CD4-positive, alpha-beta T cell treated with Interleukin-2 at 100 ng/mL for 4 hours (primary cell): Measurements from ENCODE around the gene RPL7A.
"Not testable (repeated sequence)": the region's sequence is repeated elsewhere in the genome, so short reads cannot be mapped to it uniquely, and the experiment has no call there.

Source experiments
- DNase-seq: peaks from one replicate; pipeline ENCODE4 v3.0.0-alpha.2; 2020; ENCODE audit warnings: low spot score

The RPL7A gene

DNA sequence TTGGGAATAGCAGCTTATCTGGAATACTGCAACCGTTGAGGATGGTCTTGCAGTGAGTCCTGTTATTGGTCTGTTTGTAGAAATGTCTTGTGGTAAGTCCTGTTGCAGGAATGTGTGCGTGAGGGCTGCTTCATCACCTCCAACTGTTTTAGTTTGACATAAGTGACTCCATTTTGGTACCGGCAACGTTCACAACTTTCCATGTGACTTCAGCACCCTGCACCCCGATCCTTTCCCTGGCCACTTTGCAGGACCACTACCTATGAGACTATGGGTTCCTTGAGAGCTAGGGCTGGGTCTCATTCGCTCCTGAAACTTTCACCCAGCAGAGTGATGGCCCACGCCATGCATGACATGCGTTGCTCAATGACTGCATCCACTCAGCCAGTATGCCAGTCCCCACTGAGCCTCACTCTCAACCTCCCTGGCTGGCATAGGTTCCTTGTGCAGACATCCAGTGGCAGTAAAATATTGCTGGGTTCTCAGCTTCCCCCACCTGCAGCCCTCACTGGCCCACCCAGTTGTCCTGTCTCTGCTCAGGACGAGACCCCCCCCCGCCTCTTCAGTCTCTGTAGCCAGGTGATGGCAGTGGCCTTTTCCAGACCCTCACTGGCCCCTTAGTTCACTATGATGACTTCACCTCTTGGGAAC, 20.1 kb upstream of the RPL7A start:
- no peak for DNase-seq

DNA sequence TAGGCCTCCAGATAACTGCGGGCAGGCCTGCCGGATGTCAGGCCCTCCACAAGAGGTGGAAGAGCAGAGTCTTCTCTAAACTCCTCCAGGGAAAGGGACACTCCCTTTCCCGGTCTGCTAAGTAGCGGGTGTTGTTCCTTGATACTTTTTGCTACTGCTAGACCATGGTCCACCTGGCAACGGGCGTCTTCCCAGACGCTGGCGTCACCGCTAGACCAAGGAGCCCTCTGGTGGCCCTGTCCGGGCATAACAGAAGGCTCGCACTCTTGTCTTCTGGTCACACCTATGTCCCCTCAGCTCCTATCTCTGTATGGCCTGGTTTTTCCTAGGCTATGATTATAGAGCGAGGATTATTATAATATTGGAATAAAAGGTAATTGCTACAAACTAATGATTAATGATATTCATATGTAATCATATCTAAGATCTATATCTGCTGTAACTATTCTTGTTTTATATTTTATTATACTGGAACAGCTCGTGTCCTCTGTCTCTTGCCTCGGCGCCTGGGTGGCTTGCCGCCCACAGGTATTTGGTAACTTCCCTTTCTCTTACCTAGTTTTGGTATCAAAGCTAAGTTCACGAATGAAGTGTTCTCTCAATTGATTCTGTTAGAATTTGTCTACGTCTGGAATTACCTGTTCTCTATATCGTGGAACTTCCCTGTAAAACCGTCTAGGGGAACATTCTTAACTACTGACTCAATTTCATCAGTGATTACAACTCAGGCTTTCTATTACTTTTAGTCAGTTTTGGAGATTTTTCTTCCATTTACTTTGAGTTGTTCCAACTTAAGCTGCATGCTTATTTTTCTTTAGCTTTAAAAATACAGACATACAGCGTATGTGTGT, 18.5 kb upstream of the RPL7A start:
- not testable (repeated sequence) for DNase-seq

DNA sequence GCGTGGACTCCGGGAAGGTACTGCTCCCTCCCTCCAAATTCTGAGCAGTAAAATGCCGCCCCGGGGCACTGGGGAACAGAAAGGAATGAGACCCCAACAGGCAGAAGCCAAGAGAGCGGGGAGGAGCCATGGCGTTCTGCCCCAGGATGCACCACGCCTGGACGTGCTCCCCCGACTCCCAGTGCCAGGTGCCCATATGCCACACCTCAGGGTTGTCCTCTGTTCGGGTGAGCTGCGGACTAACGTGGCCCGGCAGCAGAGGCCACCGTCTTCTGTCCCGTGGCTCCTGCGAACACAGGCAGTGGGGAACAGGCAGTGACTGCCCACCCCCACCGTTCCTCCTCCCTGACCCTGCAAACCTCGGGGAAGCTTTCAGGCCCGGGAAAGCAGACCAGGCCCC, 16.8 kb upstream of the RPL7A start:
- DNase-seq: no peak

DNA sequence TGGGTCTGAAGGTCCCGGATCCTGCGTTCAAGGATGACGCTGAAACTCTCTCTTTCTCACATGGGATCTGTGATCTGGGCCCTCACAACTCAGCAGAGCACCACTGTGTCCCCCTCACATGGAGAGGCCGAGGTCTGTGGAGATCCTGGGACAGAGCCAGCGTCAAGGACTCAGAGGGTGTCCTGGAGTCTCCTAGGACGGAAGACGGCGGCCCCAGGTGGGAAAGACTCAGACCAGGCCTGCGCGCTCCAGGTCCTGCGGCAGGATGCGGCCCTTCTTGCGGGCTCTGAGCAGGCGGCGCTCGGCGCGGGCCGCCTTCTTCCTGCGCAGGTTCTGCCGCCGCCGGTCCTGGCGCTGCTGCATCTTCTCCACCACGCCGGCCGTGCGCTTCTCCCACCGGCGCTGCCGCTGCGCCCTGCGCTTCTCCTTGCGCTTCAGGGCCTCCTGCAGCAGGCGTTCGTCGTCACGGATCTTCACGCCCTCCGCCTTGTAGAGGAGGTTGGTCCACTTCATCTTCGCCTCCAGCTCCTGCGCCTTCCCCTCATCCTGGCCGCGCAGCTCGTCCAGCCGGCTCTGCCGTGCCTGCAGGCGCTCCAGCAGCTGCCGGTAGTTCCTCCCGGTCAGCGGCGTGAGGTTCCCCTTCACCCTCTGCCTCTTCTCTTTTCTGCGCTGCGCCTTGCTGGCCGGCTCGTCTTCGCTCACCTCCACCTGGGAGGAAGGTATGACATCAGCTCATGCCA, 16.2 kb upstream of the RPL7A start:
- DNase-seq: no peak

DNA sequence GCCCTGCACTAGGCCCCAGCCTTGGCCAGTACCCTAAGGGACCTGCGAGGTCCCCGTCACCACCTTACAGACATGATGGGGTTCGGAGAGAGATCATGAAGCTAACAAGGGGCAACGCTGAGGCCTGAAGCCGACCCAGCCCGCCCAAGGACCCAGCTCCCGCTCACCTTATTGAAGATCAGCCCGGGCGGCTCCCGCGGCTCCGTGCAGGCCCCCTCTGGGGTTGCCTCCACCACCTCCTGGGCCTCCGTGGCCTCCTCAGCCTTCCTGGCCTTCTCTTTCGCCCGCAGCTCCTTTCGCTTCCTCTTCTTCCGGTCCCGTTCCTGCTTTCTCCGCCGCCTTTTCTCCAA, 15.7 kb upstream of the RPL7A start:
- no peak for DNase-seq

DNA sequence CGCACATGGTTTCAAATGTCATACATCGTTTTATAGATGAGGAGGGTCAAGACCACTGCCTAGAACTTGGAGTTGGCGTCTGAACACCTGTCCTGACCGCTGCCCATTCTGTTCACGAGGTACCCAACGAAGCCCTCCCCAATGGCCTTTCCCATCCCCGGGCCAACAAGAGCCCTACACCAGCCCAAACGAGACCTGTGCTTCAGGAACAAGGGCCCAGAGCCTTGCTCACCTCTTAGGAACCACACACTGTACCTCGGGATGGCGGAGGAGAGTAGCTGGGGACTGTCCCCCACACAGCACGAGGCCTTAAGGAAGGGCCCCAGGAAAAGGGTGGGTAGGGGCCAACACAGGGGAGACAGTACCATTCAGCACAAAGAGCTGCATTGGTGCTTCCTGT, 15.0 kb upstream of the RPL7A start:
- DNase-seq: no peak

DNA sequence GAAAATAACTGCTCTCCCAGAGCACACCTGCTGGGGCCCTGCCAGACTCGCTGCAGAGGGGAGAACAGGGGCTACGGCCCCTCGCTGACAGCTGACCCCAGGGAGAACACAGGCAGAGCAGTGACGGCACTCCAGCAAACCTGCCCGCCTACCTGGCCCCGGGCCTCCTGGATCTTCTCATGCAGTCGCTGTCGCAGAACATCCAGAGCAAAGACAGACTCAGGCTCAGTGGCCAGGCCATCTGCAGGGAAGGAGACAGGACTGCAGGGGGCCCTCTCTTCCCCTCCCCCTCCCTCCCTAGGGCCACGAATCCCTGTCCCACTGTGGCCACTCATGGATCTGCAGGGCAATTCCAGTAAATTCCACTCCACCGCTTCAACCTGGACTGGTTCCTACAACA, 14.5 kb upstream of the RPL7A start:
- DNase-seq: no peak

DNA sequence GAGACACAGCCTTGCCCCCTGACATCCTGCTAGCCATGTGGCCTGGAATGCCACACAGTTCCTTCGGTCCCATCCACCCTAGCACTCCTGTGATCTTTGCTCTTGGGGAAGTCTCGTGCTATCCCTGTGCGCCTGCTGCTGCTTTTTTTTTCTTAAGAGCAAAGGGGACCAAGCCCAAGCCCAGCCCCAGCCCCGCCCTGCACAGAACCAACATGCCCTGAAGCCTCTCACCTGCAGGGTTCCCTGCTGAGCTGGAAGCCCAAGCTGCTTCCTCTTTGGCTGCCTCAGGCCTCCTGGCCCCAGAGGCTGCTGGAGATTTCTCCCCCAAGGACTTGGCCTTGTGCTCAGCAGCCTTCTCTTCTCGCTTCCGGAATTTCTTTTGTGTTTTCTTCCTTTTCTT, 13.9 kb upstream of the RPL7A start:
- DNase-seq: no peak

DNA sequence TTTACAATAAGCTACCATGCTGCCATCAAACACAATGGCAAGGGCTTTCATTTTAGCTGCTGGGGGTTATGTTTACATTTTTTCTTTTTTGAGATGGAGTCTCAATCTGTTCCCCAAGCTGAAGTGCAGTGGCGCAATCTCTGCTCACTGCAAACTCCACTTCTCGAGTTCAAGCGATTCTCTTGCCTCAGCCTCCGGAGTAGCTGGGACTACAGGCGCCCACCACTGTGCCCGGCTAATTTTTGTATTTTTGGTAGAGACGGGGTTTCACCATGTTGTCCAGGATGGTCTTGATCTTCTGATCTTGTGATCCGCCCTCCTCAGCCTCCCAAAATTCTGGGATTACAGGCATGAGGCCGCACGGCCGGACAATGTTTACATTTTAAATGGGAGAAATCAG, 13.1 kb upstream of the RPL7A start:
- not testable (repeated sequence) for DNase-seq

DNA sequence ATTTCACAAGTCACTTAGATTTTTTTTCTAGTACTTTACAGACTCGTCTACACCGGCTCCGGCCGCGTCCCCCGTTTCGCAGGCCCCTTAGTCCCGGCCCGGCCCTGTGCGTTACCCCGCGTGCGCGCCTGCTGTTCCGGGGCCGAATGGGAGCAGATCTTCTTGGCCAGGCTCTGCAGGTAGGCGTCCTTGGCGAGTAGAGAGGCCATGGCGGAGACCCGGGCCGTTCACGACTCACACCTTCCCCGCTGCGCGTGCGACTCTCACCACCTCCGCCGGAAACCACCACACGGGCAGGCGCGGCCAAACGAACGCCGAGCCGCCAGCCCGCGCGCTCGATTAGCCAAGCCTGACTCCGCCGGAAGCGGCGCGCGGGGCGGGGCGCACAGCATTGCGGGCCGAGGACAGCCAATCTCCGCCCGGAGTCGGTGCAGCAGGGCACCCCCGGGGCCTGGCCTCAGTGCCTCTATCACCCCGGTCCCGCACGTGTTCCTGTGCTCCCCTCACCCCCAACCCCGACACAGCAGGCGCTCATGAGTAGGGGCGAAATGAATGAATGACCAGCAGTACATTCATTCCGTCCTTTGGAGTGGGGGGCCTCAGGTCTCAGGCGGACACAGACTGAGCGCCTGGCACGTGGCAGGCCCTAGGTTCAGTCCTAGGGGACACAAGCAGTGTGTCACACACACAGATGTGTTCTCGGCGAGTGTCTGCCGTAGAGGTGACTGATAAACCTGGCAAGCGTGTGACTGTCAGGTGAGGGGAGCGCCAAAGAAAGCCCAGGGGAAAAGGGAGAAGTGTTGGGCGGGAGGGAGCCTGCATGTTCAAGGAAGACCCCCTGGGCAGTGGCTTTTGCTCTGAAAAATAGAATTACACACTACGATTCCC, 11.8 kb upstream of the RPL7A start, which contains the start of gene SURF6:
TSS of gene SURF6 (minus strand) at position 265 of the 888 bp plus-strand sequence. CDS start at position 209, 56 bp downstream.
- peak; percentile 93 for DNase-seq

DNA sequence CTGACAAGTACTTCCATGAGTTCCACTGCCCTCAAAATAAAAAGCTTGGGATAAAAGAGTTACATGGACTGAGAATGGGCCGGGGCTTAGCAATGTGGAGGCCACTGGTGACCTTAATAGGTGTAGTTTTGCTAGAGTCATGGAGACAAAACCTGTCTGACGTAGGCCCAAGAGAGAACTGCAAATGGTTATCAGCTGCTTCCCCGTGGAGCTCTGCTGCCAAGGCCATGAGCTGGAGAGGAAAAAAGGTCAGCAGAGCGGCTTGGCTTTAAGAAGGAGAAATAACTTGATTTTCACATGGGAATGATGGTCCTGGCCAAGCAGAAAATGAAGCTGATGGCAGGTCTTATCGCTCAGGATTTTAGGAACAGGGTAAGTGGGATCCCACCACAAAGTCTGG, 8.4 kb upstream of the RPL7A start:
- DNase-seq: no peak

DNA sequence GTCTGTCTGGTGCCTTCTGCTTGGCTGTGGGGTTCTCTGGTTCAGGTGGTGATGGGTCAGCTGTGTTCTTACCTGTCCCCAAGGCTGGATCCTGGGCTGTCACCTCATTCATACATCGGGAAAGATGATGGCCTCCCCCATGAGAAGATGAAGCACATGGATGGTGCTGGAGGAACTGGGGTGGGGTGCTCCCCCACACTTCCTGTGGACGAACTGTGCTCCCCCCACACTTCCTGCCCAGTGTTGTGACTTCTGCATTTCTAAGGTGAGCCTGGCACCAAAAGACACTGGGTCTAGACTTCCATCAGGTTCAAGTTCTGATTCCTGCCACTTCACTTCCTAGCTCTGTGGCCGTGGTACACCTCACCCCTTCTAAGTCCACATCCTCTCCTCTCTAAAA, 7.8 kb upstream of the RPL7A start:
- no peak for DNase-seq

DNA sequence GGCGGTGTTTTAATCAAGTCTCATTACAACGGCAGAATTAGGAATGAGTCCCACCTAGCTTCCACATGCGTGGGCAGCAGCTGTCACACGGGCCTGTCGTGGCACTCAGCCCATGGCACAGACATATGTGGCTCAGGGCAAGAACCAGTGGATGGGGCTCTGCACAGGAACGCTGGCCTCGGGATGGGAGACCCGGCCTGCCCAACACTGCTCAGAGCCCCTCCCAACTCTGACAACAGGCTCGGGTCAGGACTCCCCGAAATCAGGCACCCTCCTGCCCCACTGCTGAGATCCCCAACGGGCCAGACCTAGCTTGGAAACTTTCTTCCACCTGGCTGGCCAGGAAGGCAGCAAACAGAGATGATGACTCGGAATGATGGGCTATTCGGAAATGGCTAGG, 7.1 kb upstream of the RPL7A start:
- DNase-seq: no peak

DNA sequence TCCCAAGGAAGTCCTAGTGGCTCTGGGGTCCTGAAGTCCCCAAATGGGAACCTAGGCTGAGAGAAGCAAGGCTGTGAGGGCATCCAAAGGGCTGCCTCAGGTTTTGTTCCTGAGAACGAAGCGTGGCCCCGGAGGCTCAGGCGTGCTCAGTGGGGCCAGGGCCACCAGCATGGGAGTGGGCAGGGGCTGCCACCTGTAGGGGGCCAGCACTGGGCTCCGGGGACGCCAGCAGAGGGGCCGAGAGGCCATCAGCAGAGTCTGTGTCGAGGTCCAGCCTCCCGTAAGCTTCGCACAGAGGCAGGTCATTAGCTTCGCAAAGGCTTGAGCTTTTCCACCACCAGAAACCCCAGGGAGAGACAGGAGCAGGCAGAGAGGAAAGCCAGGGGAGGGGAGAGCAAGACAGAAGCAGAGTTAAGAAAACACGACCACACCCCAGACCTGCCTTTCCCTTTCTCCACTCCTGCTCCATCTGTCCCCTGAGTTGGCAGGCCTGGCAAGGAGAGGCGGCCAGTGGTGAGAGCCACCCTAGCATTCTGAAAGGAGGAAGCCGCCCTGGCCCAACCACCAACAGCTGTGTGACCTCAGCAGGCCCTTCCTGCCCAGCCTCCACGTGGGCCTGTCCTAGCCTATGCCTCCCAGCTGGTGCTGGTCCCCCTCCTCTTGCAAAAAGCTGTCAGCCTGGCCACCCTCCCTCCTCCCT, 6.5 kb upstream of the RPL7A start:
- no peak for DNase-seq

DNA sequence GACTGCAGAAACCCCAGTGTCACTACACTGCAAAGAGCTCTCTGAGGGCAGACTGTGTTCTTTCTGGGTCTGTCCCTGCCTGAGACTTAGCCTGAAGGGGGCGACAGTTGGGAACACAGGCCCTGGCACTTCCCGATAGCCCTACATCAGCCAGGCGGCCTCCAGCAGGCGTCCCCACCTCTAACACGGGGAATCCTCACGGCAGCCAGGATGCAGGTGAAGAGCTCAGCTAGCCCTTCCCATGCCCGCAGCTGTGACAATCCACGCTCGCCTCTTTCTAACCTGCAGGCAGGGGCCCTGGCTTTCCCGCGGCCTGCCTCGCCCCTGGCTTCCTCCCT, 6.0 kb upstream of the RPL7A start:
- DNase-seq: no peak

DNA sequence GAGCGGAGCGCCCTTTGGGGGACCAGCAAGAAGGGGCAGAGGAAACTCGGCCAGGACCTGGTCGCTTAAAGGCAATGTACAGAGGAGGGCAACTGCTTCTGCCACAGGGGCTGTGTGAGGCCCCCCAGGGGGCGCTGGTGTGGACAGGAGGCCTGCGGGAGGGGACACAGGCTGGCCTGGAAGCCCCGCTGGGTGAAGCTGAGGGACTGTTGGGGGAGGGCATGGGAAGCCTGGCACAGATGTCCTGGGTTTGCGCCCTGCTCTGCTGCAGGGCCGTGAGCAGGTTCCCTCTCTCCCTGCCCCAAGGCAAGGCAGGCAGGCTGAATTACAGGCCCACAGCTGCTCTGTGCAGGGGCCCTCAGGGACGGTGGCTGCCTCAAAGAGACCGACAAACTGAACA, 5.4 kb upstream of the RPL7A start:
- DNase-seq: no peak

DNA sequence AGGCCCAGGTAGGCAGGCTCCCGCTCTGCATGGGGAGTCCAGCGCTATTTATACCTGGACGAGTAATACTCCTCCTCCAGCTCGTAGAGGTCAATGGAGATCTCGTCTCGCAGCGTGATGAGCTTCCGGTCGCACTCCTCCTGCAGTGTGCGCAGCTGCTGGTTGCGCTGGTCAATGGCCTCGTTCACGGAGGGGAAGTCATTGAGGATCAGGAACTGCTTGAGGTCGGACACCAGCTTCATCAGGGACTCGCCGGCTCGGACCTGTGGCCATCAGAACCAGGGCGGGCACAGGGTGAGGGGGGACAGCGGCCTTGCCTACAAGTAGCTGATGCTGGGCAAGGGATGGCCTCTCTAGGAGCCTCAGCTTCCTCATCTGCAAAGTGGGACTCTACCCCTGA, 3.9 kb upstream of the RPL7A start:
- DNase-seq: no peak

DNA sequence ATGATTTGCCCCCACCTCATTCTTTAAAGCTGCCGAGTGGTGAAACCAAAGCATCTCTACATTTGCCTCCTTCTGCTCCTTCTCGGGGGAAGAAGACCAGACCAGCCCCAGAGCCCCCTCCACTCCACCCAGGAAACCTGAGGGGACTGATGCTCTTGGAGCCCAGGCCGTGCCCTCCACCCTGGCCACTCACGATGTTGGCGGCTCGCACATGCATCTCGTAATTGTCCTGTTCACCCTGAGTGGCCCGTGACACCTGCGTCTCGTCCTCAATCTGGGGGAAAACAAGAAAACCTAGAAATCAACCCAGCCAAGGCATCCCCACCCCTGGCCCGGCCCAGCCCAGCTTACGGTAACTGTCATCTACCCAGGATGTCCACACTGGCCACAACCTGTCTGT, 3.0 kb upstream of the RPL7A start:
- DNase-seq: no peak

DNA sequence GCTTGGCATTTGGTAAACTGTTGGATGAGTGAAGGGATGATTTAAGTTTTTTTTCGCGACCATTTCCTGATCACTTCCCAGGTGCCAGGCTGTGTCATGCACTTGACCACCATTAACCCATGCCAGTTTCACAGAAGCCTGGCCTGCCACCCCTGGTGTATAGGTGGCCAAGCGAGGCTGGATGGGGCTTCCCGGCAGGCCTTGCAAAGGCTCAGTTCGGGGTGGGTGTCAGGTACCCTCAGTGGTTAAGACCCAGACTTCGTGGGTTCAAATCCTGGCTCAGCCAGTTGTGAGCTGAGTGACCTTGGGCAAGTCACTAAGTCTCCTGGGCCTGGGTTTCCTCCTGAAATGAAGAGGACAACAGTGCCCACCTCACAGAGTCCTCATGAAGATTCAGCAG, 2.4 kb upstream of the RPL7A start:
- no peak for DNase-seq

DNA sequence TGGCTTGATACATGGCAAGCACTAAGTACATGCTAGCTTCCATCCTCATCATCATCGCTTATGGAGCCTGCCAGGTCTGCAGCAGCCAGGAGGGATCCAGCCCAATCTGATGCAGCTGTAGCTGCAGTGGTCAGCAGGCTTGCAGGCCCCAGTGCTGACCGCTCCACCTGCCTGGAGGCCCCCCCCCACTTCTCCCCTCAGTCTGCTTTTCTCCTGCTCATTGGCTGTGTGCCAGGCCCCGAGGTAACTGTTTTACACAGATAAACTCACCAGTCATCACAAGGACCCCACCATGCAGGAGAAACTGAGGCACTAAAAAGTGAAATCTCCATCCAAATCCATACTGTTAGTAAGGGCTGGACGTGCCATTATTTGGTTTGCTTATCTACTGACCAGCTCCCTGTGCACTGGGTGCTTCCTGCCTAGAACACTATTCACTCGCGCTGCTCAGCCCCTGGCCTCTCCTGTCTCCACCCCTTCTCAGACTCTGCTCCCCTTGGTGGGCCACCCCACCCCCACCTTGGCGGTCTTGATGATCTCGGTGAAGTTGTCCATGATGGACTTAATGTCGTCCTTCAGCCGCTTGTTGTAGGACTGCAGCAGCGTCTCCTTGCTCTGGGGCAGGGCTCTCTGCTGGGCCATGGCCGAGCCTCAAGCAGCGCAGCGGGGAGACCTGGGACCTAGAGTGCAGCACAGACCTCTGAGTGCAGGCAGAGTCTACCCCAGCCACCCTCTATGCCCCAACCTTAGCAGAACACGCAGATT, 1.8 kb upstream of the RPL7A start:
- no peak for DNase-seq

DNA sequence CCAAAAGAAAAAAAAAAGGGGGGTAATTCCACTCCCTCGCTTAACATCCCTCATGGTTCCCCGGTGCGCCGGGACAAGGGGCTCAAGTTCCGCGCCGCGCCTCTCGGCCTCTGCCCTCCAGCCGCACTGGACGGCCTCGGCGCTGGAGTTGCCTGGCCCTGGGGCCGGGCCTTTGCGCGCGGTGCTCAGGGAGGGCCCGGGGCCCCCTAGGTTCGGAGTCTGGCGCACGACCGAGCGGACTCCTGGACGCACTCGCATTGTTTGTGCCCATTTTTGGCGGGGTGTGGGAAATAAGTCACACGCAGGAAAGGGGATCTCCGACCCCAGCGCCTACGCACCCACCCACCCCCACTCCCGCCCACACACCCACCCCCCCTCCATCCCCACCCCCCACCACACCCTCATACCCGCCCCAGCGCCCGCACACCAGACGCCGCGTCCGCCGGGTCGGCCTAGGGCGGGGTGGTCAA, 468 bp upstream of the RPL7A start:
- DNase-seq: peak; percentile 47
